ENCODE data around the gene CEP112. TPM values are rescaled to one million over a fixed set of nuclear protein-coding genes. Genes with fewer than 3 reads are reported as not detected.

The CEP112 gene
- total and polyA plus RNA-seq, 10 of the 15 experiments (the other 5 are each of a cell fraction or from before 2014, with no cell fraction given) = 0.11 to 3.8 (median 0.32) TPM; not detected in 1

GRCh38 chr17:65678546-65678945 is 513.4 kb downstream of the CEP112 start:
- in situ Hi-C loops (cut with MboI) (no loop called here), intact Hi-C loops (cut with micrococcal nuclease; ENCODE audit: unreplicated experiment) (no loop called here)
- ChIA-PET RAD21 (ENCODE audit: unreplicated experiment) (no interaction called here), SMC1A (ENCODE audit: uncharacterized antibody, unreplicated experiment) (interaction anchor here (0.7 to 1.7 kb wide), 4 partner anchors 13 to 114 kb away, joined by 3 to 4 read pairs (median 4); no protein-coding TSS in a partner anchor), POLR2A (no interaction called here), CTCF (no interaction called here)
- H3K9me3 ChIP-seq (replicated peaks; ENCODE audit: control insufficient read depth, insufficient read depth, low read length) = no peaks in the 10 kb centered on the region
- DNase-seq (ENCODE audit: low read depth, low spot score) = no peak
- WGBS (ENCODE audit: insufficient coverage, insufficient replicate concordance, low lambda C conversion rate, missing lambda C conversion rate) = 39% methylated on average over 9 of the region's 9 CpGs
- no peaks in the 10 kb centered on the region for H3K79me2 ChIP-seq (ENCODE audit: control insufficient read depth, insufficient read depth, low read length)
- TF ChIP-seq CBX3 (IDR thresholded peaks at IDR 0.05; ENCODE audit: borderline replicate concordance, low read depth) (no peak), SPI1 (IDR thresholded peaks at IDR 0.05; ENCODE audit: borderline replicate concordance, insufficient read depth, low read depth, low read length) (no peak), LARP7 (IDR thresholded peaks at IDR 0.05) (no peak), FOS (IDR thresholded peaks at IDR 0.05; ENCODE audit: borderline replicate concordance, extremely low read depth, insufficient read length) (no peak), ASH2L (IDR thresholded peaks at IDR 0.05; ENCODE audit: borderline replicate concordance, low read depth) (no peak)
- H3K9ac ChIP-seq (ENCODE audit: control insufficient read depth, insufficient read depth, low read length) = no peak overlapping the region
- no peaks in the 10 kb centered on the region for H4K20me1 ChIP-seq (ENCODE audit: control insufficient read depth, insufficient read depth)
- H3K27ac ChIP-seq (ENCODE audit: control insufficient read depth, insufficient read depth) = no peak overlapping the region
- no peak for FAIRE-seq
- no TSS peak for BruUV-seq (replicated peaks)
- no peak overlapping the region for H2AFZ ChIP-seq (ENCODE audit: control insufficient read depth, low read depth, low read length)
- no peaks in the 10 kb centered on the region for H3K27me3 ChIP-seq (replicated peaks in 1 of 2; ENCODE audit: control insufficient read depth in 2 of 2, insufficient read depth in 2 of 2, low read length in 1 of 2)
- no peak overlapping the region for H3K4me2 ChIP-seq (ENCODE audit: control insufficient read depth, insufficient read depth)
- H3K4me1 ChIP-seq (ENCODE audit: control insufficient read depth, insufficient read depth, low read length) = no peaks in the 10 kb centered on the region
- no peaks in the 10 kb centered on the region for H3K36me3 ChIP-seq (ENCODE audit: control insufficient read depth in 2 of 2, insufficient read depth in 2 of 2, low read length in 1 of 2)
- H3K4me3 ChIP-seq = no peak overlapping the region
- no peak for ATAC-seq

DNA sequence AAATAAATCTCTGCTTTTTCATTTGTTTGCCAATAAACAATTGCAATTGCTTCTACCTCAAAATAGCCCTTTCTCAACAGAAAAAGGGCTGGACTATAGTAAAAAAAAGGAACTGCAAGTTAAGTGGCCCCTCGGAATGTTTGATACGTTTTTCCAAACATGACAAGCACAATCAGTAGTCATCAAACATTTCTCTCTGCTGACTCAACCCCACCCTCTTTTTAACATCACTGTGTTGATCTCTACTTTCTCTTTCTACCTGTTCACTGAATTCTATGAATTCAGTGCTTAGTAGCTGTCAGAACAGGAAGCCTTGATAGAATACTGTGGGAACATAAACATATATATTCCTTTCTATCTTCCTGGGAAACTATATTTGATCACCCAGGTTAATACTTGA is 514.0 kb downstream of the CEP112 start:
- intact Hi-C loops (cut with micrococcal nuclease; ENCODE audit: unreplicated experiment) = no loop called here
- WGBS (ENCODE audit: insufficient coverage, insufficient replicate concordance, low lambda C conversion rate, missing lambda C conversion rate) = 0% methylated on average over 2 of the region's 2 CpGs
- FAIRE-seq = no peak
- Histone ChIP-seq H3K9me3 (replicated peaks; ENCODE audit: control insufficient read depth, insufficient read depth, low read length) (no peaks in the 10 kb centered on the region), H3K4me3 (no peak overlapping the region), H3K79me2 (ENCODE audit: control insufficient read depth, insufficient read depth, low read length) (no peaks in the 10 kb centered on the region), H3K9ac (ENCODE audit: control insufficient read depth, insufficient read depth, low read length) (no peak overlapping the region), H4K20me1 (ENCODE audit: control insufficient read depth, insufficient read depth) (no peaks in the 10 kb centered on the region), H3K4me1 (ENCODE audit: control insufficient read depth, insufficient read depth, low read length) (no peaks in the 10 kb centered on the region), H3K36me3 (ENCODE audit: control insufficient read depth in 2 of 2, insufficient read depth in 2 of 2, low read length in 1 of 2) (no peaks in the 10 kb centered on the region), H3K27me3 (replicated peaks in 1 of 2; ENCODE audit: control insufficient read depth in 2 of 2, insufficient read depth in 2 of 2, low read length in 1 of 2) (no peaks in the 10 kb centered on the region), H3K27ac (ENCODE audit: control insufficient read depth, insufficient read depth) (no peak overlapping the region), H2AFZ (ENCODE audit: control insufficient read depth, low read depth, low read length) (no peak overlapping the region), H3K4me2 (ENCODE audit: control insufficient read depth, insufficient read depth) (no peak overlapping the region)
- ATAC-seq = no peak
- DNase-seq (ENCODE audit: low read depth, low spot score) = no peak
- ChIA-PET CTCF (no interaction called here), SMC1A (ENCODE audit: uncharacterized antibody, unreplicated experiment) (interaction anchor here (0.7 kb wide), 2 partner anchors 76 to 115 kb away, joined by 3 to 4 read pairs; no protein-coding TSS in a partner anchor), POLR2A (no interaction called here), RAD21 (ENCODE audit: unreplicated experiment) (no interaction called here)
- in situ Hi-C loops (cut with MboI) = no loop called here
- BruUV-seq (replicated peaks) = no TSS peak
- no peak for TF ChIP-seq GABPA (IDR thresholded peaks at IDR 0.05; ENCODE audit: low read depth)
- TF ChIP-seq ATF7 (IDR thresholded peaks at IDR 0.05; ENCODE audit: low read depth) = no peak
- TF ChIP-seq RUNX3 (IDR thresholded peaks at IDR 0.05; ENCODE audit: low read length) = no peak
- no peak for TF ChIP-seq POLR2AphosphoS5 (IDR thresholded peaks at IDR 0.05; ENCODE audit: low read length)
- TF ChIP-seq ATF2 (IDR thresholded peaks at IDR 0.05; ENCODE audit: low read length) = no peak
- no peak for TF ChIP-seq STAT3 (IDR thresholded peaks at IDR 0.05; ENCODE audit: low read depth, low read length)
- TF ChIP-seq SRF (IDR thresholded peaks at IDR 0.05; ENCODE audit: low read depth in 2 of 2, low read length in 2 of 2) = no peak
- no peak for TF ChIP-seq ASH2L (IDR thresholded peaks at IDR 0.05; ENCODE audit: borderline replicate concordance, low read depth)
- TF ChIP-seq, protein P1, sequence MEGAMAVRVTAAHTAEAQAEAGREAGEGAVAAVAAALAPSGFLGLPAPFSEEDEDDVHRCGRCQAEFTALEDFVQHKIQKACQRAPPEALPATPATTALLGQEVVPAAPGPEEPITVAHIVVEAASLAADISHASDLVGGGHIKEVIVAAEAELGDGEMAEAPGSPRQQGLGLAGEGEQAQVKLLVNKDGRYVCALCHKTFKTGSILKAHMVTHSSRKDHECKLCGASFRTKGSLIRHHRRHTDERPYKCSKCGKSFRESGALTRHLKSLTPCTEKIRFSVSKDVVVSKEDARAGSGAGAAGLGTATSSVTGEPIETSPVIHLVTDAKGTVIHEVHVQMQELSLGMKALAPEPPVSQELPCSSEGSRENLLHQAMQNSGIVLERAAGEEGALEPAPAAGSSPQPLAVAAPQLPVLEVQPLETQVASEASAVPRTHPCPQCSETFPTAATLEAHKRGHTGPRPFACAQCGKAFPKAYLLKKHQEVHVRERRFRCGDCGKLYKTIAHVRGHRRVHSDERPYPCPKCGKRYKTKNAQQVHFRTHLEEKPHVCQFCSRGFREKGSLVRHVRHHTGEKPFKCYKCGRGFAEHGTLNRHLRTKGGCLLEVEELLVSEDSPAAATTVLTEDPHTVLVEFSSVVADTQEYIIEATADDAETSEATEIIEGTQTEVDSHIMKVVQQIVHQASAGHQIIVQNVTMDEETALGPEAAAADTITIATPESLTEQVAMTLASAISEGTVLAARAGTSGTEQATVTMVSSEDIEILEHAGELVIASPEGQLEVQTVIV (IDR thresholded peaks at IDR 0.05; ENCODE audit: borderline replicate concordance, partially characterized antibody) = no peak
- no peak for TF ChIP-seq CHD2 (IDR thresholded peaks at IDR 0.05; ENCODE audit: borderline replicate concordance, low read depth, low read length)
- no peak for TF ChIP-seq IKZF2 (IDR thresholded peaks at IDR 0.05)
- no peak for TF ChIP-seq SMAD1 (IDR thresholded peaks at IDR 0.05; ENCODE audit: low read depth, partially characterized antibody)

Measured in GM12878 (cell line).